ENCODE data around the gene ERC2. TPM values are rescaled to one million over a fixed set of nuclear protein-coding genes. Genes with fewer than 3 reads are reported as not detected.

ERC2 gene
- total RNA-seq, 3 donors from 2014 or later = 0.64 to 7.3 (median 1.3) TPM

DNA sequence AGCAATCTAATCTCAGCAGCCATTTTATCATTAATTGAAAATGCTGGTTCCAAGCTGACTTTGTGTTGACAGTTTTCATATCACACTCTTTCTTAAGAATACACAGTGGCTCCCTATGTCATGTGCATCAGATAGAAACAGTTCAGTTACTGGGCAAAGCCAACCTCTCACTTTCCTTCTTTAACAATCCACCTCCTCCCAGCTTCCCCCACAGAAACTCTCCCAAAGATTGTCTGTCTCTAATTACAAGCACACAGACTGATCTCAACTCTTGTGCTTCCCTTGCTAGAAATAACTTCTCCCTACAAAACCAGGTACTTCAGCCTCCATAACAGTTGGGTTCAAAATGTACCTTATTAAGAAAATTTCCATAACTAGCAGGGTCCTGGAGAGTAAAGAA lies 752.2 kb downstream of the ERC2 start:
- intact Hi-C loops (cut with DNase I; ENCODE audit: low total_unique reads) = no loop called here
- DNase-seq (ENCODE audit: low spot score in 2 of 2) = no peak
- Histone ChIP-seq H3K27me3 (no peaks in the 10 kb centered on the region), H3K36me3 (no peaks in the 10 kb centered on the region), H3K27ac (no peak overlapping the region), H3K4me1 (no peaks in the 10 kb centered on the region), H3K9me3 (no peaks in the 10 kb centered on the region), H3K4me3 (no peak overlapping the region)
- TF ChIP-seq POLR2AphosphoS5 (IDR thresholded peaks at IDR 0.05) = no peak
- TF ChIP-seq, protein P1, sequence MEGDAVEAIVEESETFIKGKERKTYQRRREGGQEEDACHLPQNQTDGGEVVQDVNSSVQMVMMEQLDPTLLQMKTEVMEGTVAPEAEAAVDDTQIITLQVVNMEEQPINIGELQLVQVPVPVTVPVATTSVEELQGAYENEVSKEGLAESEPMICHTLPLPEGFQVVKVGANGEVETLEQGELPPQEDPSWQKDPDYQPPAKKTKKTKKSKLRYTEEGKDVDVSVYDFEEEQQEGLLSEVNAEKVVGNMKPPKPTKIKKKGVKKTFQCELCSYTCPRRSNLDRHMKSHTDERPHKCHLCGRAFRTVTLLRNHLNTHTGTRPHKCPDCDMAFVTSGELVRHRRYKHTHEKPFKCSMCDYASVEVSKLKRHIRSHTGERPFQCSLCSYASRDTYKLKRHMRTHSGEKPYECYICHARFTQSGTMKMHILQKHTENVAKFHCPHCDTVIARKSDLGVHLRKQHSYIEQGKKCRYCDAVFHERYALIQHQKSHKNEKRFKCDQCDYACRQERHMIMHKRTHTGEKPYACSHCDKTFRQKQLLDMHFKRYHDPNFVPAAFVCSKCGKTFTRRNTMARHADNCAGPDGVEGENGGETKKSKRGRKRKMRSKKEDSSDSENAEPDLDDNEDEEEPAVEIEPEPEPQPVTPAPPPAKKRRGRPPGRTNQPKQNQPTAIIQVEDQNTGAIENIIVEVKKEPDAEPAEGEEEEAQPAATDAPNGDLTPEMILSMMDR (IDR thresholded peaks at IDR 0.05) = no peak
- no peak for TF ChIP-seq POLR2A (IDR thresholded peaks at IDR 0.05)

DNA sequence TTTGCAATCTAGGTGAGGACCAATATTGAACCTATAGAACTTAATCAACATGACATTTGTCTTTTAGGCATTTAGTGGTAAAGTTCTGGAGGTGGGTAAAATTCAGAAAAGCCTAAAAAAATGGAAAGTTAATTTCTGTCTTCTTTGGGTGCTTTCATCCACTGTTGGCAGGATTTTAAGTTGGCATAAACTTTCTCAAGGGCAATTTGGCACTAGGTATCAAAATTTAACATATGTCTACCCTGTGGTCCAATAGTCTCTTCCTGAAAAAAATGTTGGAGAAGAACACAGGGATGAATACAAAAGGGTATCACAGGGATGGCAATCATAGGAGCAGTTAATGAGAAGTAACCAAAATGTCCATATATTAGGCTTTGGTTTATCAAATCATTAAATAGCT lies 754.2 kb downstream of the ERC2 start:
- H3K36me3 ChIP-seq = no peaks in the 10 kb centered on the region
- TF ChIP-seq, protein P1 (IDR thresholded peaks at IDR 0.05) = no peak
- TF ChIP-seq POLR2A (IDR thresholded peaks at IDR 0.05) = no peak
- TF ChIP-seq POLR2AphosphoS5 (IDR thresholded peaks at IDR 0.05) = no peak
- H3K9me3 ChIP-seq = no peaks in the 10 kb centered on the region
- H3K27ac ChIP-seq = no peak overlapping the region
- no peaks in the 10 kb centered on the region for H3K27me3 ChIP-seq
- no peak overlapping the region for H3K4me3 ChIP-seq
- no peak for DNase-seq (ENCODE audit: low spot score in 2 of 2)
- intact Hi-C loops (cut with DNase I; ENCODE audit: low total_unique reads) = loop anchor here (5.0 kb wide), 1 partner anchor 1112 kb away; no protein-coding TSS in a partner anchor
- no peaks in the 10 kb centered on the region for H3K4me1 ChIP-seq

DNA sequence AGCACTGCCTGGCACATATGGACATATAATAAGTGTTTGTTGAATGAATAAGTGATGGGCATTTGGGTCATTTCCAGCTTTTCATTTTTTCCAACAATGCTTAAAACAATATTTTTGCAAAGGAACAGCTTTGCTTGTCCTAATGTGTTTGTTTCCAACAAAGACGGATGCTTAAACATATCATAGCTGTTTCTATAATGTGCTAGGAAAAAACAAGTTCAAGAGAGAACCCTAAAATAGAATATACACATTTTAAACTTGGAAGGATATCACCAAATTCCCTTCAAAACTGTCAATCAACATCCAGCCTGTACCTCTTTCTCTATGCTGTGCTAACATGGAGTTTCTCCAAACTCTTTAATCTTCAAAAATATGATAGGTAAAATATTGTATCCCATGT lies 756.6 kb downstream of the ERC2 start:
- no peak for DNase-seq (ENCODE audit: low spot score in 2 of 2)
- Histone ChIP-seq H3K27ac (no peak overlapping the region), H3K36me3 (no peaks in the 10 kb centered on the region), H3K27me3 (no peaks in the 10 kb centered on the region), H3K4me1 (no peaks in the 10 kb centered on the region), H3K9me3 (no peaks in the 10 kb centered on the region), H3K4me3 (no peak overlapping the region)
- TF ChIP-seq POLR2A (IDR thresholded peaks at IDR 0.05) = no peak
- no peak for TF ChIP-seq POLR2AphosphoS5 (IDR thresholded peaks at IDR 0.05)
- TF ChIP-seq, protein P1 (IDR thresholded peaks at IDR 0.05) = no peak
- intact Hi-C loops (cut with DNase I; ENCODE audit: low total_unique reads) = loop anchor here (5.0 kb wide), 1 partner anchor 1109 kb away; no protein-coding TSS in a partner anchor

DNA sequence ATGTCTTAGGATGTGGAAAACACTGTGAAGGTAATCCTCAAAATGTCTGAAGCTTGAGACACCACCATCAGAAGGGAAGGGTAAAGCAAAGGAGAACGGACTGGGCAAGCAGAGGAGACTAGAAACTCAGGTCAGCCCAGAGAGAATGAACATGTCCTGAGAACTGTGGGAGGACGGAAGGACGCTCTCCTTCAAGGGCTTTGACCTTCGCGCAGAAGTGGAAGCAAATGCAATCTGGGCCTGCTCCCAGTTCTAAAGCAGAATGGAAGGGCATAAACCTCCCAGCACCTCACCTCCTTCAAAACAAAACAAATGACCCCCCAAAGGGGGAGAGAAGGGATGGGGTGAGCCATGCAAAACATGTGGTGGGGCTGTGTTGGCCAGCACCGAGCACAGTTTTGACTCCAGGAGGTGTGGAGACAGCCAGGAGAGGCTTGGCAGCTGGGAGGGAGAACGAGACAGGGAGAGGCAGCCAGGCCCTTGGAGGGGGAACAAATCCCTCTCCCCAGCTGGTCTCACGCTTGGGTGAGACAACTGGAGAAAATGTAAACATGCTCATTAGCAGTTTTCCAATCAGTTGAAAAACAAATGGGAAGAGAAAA lies 758.8 kb downstream of the ERC2 start:
- H3K36me3 ChIP-seq = no peaks in the 10 kb centered on the region
- H3K4me1 ChIP-seq = no peaks in the 10 kb centered on the region
- no peak for DNase-seq (ENCODE audit: low spot score in 2 of 2)
- H3K4me3 ChIP-seq = no peak overlapping the region
- no peak overlapping the region for H3K27ac ChIP-seq
- intact Hi-C loops (cut with DNase I; ENCODE audit: low total_unique reads) = loop anchor here (5.0 kb wide), 1 partner anchor 1107 kb away; no protein-coding TSS in a partner anchor
- TF ChIP-seq POLR2A (IDR thresholded peaks at IDR 0.05) (no peak), POLR2AphosphoS5 (IDR thresholded peaks at IDR 0.05) (no peak)
- TF ChIP-seq, protein P1 (IDR thresholded peaks at IDR 0.05) = no peak
- no peaks in the 10 kb centered on the region for H3K9me3 ChIP-seq
- no peaks in the 10 kb centered on the region for H3K27me3 ChIP-seq

DNA sequence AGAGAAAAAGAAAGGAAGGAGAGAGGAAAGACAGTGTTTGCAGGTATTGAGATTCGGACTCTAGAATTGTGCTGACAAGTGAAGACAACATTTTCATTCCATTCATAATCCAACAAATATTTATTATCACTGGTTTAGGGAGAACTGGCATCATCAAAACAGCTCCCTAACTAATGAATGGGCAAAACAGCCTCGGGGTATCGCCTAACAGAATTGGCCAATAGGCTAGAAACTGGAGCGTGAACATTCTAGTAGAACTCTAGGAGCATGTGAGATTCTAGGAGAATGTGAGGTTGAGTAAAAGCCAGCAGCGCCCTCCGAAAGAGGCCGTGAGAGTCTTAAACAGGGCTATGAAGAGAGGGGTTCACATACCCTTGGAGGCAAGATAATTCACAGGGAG lies 759.3 kb downstream of the ERC2 start:
- Histone ChIP-seq H3K4me3 (no peak overlapping the region), H3K36me3 (no peaks in the 10 kb centered on the region), H3K9me3 (no peaks in the 10 kb centered on the region), H3K27ac (no peak overlapping the region), H3K27me3 (no peaks in the 10 kb centered on the region), H3K4me1 (no peaks in the 10 kb centered on the region)
- intact Hi-C loops (cut with DNase I; ENCODE audit: low total_unique reads) = no loop called here
- no peak for DNase-seq (ENCODE audit: low spot score in 2 of 2)
- TF ChIP-seq, protein P1 (IDR thresholded peaks at IDR 0.05) = no peak
- TF ChIP-seq POLR2A (IDR thresholded peaks at IDR 0.05) (no peak), POLR2AphosphoS5 (IDR thresholded peaks at IDR 0.05) (no peak)

Data from breast epithelium (tissue), 4 donors.